GM12878 (cell line): Measurements from ENCODE around the gene DISP2. TPM values are rescaled to one million over a fixed set of nuclear protein-coding genes. Genes with fewer than 3 reads are reported as not detected.

ENCODE experiments used
- ATAC-seq: fragments of 200-7000 bp; cut with Tn5 transposase; 3 replicates; pipeline ENCODE4 v1.9.1; 2020; ENCODE audit warnings: mild to moderate bottlenecking, moderate library complexity
- BruUV-seq: library from RNA; stranded (reverse); fragments of 400-500 nt; replicated peaks from 2 replicates; lab custom pipeline; 2021; lab: Mats Ljungman, UMichigan
- CTCF ChIA-PET: fragments of 300-600 bp; sonication (Branson Sonifier 250); formaldehyde crosslinking; extraction: SDS; loops from one replicate; lab custom pipeline; 2021; ENCODE audit warnings: inconsistent platforms; lab: Yijun Ruan, JAX
- POLR2A ChIA-PET: fragments of 350-600 bp; formaldehyde crosslinking; extraction: SDS; loops from one replicate; lab custom pipeline; 2021; ENCODE audit warnings: inconsistent platforms; lab: Charles Lee
- RAD21 ChIA-PET: fragments of 300-600 bp; sonication (Branson Sonifier 250); formaldehyde crosslinking; loops from one replicate; lab custom pipeline; 2023; ENCODE audit warnings: antibody characterized with exemption; ENCODE audit not compliant: unreplicated experiment; lab: Charles Lee
- SMC1A ChIA-PET: fragments of 300-600 bp; sonication (Branson Sonifier 250); formaldehyde crosslinking; loops from one replicate; lab custom pipeline; 2023; ENCODE audit not compliant: unreplicated experiment, uncharacterized antibody; lab: Charles Lee
- DNase-seq: peaks from one replicate; pipeline ENCODE4 v3.0.0-alpha.2; 2011; ENCODE audit warnings: low read depth, low spot score
- FAIRE-seq: peaks from 3 replicates; lab custom pipeline; 2011; peaks lifted over from hg19 to GRCh38; lab: Jason Lieb, UNC
- H2AFZ ChIP-seq: 2 replicates; pipeline ENCODE4 v1.6.0; 2011; ENCODE audit warnings: low read depth, low read length, control low read depth; ENCODE audit not compliant: control insufficient read depth
- H3K27ac ChIP-seq: 2 replicates; pipeline ENCODE4 v1.5.1; 2011; ENCODE audit warnings: control low read depth; ENCODE audit not compliant: control insufficient read depth, insufficient read depth
- H3K27me3 ChIP-seq, 2 experiments: replicated peaks in 1 of 2; 2 replicates each; pipeline versions ENCODE4 v1.6.0 to v1.6.1; 2011; ENCODE audit warnings: low read length in 1 of 2; ENCODE audit not compliant: control insufficient read depth in 2 of 2, insufficient read depth in 2 of 2
- H3K36me3 ChIP-seq, 2 experiments: 2 replicates each; pipeline ENCODE4 v1.5.1; 2011; ENCODE audit warnings: low read length in 1 of 2; ENCODE audit not compliant: control insufficient read depth in 2 of 2, insufficient read depth in 2 of 2
- H3K4me1 ChIP-seq: 2 replicates; pipeline ENCODE4 v1.6.1; 2011; ENCODE audit warnings: mild to moderate bottlenecking, low read length, moderate library complexity, mixed read lengths; ENCODE audit not compliant: control insufficient read depth, insufficient read depth
- H3K4me2 ChIP-seq: 2 replicates; pipeline ENCODE4 v1.6.0; 2011; ENCODE audit warnings: control low read depth; ENCODE audit not compliant: control insufficient read depth, insufficient read depth
- H3K4me3 ChIP-seq: fragments of 200-600 bp; sonication (generic); 2 replicates; pipeline ENCODE4 v1.5.1; 2016
- H3K79me2 ChIP-seq: 2 replicates; pipeline ENCODE4 v1.6.0; 2011; ENCODE audit warnings: low read length; ENCODE audit not compliant: control insufficient read depth, insufficient read depth
- H3K9ac ChIP-seq: 2 replicates; pipeline ENCODE4 v1.8.0; 2011; ENCODE audit warnings: low read length, control low read depth, mixed read lengths; ENCODE audit not compliant: control insufficient read depth, insufficient read depth
- H3K9me3 ChIP-seq: replicated peaks from 3 replicates; pipeline ENCODE4 v1.5.1; 2011; ENCODE audit warnings: mild to moderate bottlenecking, low read length; ENCODE audit not compliant: control insufficient read depth, insufficient read depth
- H4K20me1 ChIP-seq: 2 replicates; pipeline ENCODE4 v1.6.0; 2011; ENCODE audit not compliant: control insufficient read depth, insufficient read depth
- BMI1 ChIP-seq: fragments of 450-650 bp; IDR thresholded peaks from 2 replicates; pipeline ENCODE4 v1.6.1; 2016; ENCODE audit warnings: mild to moderate bottlenecking, moderate library complexity, borderline replicate concordance
- CBX3 ChIP-seq: fragments of 200-600 bp; sonication (generic); IDR thresholded peaks from 2 replicates; pipeline ENCODE4 v1.6.1; 2016; ENCODE audit warnings: low read depth, borderline replicate concordance
- CEBPB ChIP-seq, 2 experiments: fragments of 150-350 bp in 1 of 2; IDR thresholded peaks; 2 replicates each; pipeline ENCODE4 v1.6.1; 2012 to 2014; ENCODE audit warnings: low read depth in 2 of 2, low read length in 2 of 2, borderline replicate concordance in 1 of 2, inconsistent platforms in 1 of 2
- CHD1 ChIP-seq: IDR thresholded peaks from 2 replicates; pipeline ENCODE4 v1.6.1; 2012; ENCODE audit warnings: low read depth, low read length, improper control_type of control experiment
- CHD4 ChIP-seq: fragments of 200-600 bp; sonication (generic); IDR thresholded peaks from 2 replicates; pipeline ENCODE4 v1.6.1; 2016; ENCODE audit warnings: mild to moderate bottlenecking
- IKZF1 ChIP-seq: fragments of 450-650 bp; conservative IDR thresholded peaks from 2 replicates; pipeline ENCODE4 v1.6.1; 2017; ENCODE audit warnings: antibody characterized with exemption, mild to moderate bottlenecking
- IRF4 ChIP-seq: IDR thresholded peaks from 2 replicates; pipeline ENCODE4 v1.6.1; 2011; ENCODE audit warnings: low read depth, low read length
- NFYB ChIP-seq: IDR thresholded peaks from 2 replicates; pipeline ENCODE4 v1.6.1; 2011; ENCODE audit warnings: low read depth, mild to moderate bottlenecking, low read length, improper control_type of control experiment, moderate library complexity; ENCODE audit not compliant: insufficient read depth
- RAD51 ChIP-seq: fragments of 450-650 bp; IDR thresholded peaks from 2 replicates; pipeline ENCODE4 v1.6.1; 2016; ENCODE audit warnings: moderate library complexity, mild to moderate bottlenecking, inconsistent platforms
- SMAD1 ChIP-seq: fragments of 450-650 bp; IDR thresholded peaks from 2 replicates; pipeline ENCODE4 v1.6.1; 2018; ENCODE audit warnings: mild to moderate bottlenecking, low read depth; ENCODE audit not compliant: partially characterized antibody
- SUZ12 ChIP-seq: fragments of 200-600 bp; sonication (generic); IDR thresholded peaks from one replicate; pipeline ENCODE4 v1.6.1; 2018; ENCODE audit warnings: antibody characterized with exemption, mild to moderate bottlenecking; ENCODE audit not compliant: unreplicated experiment
- ZBED1 ChIP-seq: IDR thresholded peaks from 2 replicates; pipeline ENCODE4 v1.6.1; 2016; ENCODE audit warnings: borderline replicate concordance
- ZBTB40 ChIP-seq: fragments of 450-650 bp; IDR thresholded peaks from 2 replicates; pipeline ENCODE4 v1.6.1; 2016; ENCODE audit warnings: mild to moderate bottlenecking, moderate library complexity, borderline replicate concordance
- ZNF207 ChIP-seq: fragments of 450-650 bp; IDR thresholded peaks from 2 replicates; pipeline ENCODE4 v1.6.1; 2014; ENCODE audit warnings: antibody characterized with exemption, mild to moderate bottlenecking, borderline replicate concordance
- ZNF24 ChIP-seq: fragments of 450-650 bp; IDR thresholded peaks from 2 replicates; pipeline ENCODE4 v1.6.1; 2017; ENCODE audit warnings: antibody characterized with exemption, mild to moderate bottlenecking
- ZNF274 ChIP-seq: IDR thresholded peaks from one replicate; pipeline ENCODE4 v1.8.0; 2011; ENCODE audit not compliant: insufficient read length, insufficient read depth
- WGBS: methylation state at CpG from one replicate; pipeline ENCODE4 v1.1.6; 2016; ENCODE audit warnings: low lambda C conversion rate; ENCODE audit not compliant: insufficient replicate concordance, insufficient coverage; ENCODE audit errors: missing lambda C conversion rate; 5-methylcytosine and 5-hydroxymethylcytosine counted together
- in situ Hi-C: fragments of 300-500 bp; cut with MboI; formaldehyde crosslinking; loops from 9 replicates; pipeline ENCODE4 v1.14.3; 2018; ENCODE audit warnings: mixed read lengths
- intact Hi-C: fragments of 100-400 bp; cut with micrococcal nuclease; formaldehyde crosslinking; loops from one replicate; pipeline ENCODE4 v1.14.2; 2022; ENCODE audit not compliant: unreplicated experiment
- polyA plus RNA-seq, 11 experiments: library from polyadenylated mRNA; depleted of rRNA in 4 of 11; unstranded in 6 of 11; stranded (reverse) in 5 of 11; fragments of >200 nt; fragmentation: Nextera tagmentation in 4 of 11; fragmentation: Illumina TruSeq in 1 of 11; extraction: Ambion mirVana in 4 of 11; extraction: Trizol in 1 of 11; gene quantifications; 1 replicate in 1 of 11; 2 replicates in 10 of 11; pipeline versions ENCODE4 v1.2.1 to v1.2.3, GENCODE V29; 2011 to 2016; ENCODE audit warnings: inconsistent platforms in 2 of 11, missing spikeins in 2 of 11, low read depth in 1 of 11
- total RNA-seq, 4 experiments: library from RNA; depleted of rRNA in 3 of 4; stranded (reverse); fragments of >200 nt in 3 of 4; fragmentation: Illumina TruSeq in 1 of 4; extraction: Trizol in 1 of 4; gene quantifications; 2 replicates each; pipeline versions ENCODE4 v1.2.1 to v1.2.3, GENCODE V29; 2013 to 2021
- TF ChIP-seq, protein P1 (sequence below): fragments of 450-650 bp; IDR thresholded peaks from 2 replicates; pipeline ENCODE4 v1.6.1; 2017; ENCODE audit warnings: antibody characterized with exemption, mild to moderate bottlenecking, moderate library complexity

Gene DISP2
- total and polyA plus RNA-seq, 10 of the 15 experiments (the other 5 are each of a cell fraction or from before 2014, with no cell fraction given) = under 0.01 to 0.20 (median 0.12) TPM; not detected in 7

- ChIA-PET POLR2A (no interaction called here), CTCF (interaction anchor here (0.8 to 13.7 kb wide), 22 partner anchors 8 to 178 kb away, joined by 3 to 336 read pairs (median 4); partner anchors contain the start of genes INAFM2, KNSTRN, PHGR1 and PLCB2)
- TF ChIP-seq SUZ12 (no peak), CBX3 (no peak), CHD4 (no peak), ZBTB40 (no peak), ZBED1 (no peak), RAD51 (no peak), ZNF274 (no peak), NFYB (no peak), IRF4 (no peak), SMAD1 (no peak), ZNF24 (no peak), CHD1 (no peak), IKZF1 (no peak), CEBPB (IDR thresholded peaks at IDR 0.05; ENCODE audit: borderline replicate concordance in 1 of 2, low read depth in 2 of 2, low read length in 2 of 2) (no peak), ZNF207 (no peak), BMI1 (no peak)
- TF ChIP-seq, protein P1, sequence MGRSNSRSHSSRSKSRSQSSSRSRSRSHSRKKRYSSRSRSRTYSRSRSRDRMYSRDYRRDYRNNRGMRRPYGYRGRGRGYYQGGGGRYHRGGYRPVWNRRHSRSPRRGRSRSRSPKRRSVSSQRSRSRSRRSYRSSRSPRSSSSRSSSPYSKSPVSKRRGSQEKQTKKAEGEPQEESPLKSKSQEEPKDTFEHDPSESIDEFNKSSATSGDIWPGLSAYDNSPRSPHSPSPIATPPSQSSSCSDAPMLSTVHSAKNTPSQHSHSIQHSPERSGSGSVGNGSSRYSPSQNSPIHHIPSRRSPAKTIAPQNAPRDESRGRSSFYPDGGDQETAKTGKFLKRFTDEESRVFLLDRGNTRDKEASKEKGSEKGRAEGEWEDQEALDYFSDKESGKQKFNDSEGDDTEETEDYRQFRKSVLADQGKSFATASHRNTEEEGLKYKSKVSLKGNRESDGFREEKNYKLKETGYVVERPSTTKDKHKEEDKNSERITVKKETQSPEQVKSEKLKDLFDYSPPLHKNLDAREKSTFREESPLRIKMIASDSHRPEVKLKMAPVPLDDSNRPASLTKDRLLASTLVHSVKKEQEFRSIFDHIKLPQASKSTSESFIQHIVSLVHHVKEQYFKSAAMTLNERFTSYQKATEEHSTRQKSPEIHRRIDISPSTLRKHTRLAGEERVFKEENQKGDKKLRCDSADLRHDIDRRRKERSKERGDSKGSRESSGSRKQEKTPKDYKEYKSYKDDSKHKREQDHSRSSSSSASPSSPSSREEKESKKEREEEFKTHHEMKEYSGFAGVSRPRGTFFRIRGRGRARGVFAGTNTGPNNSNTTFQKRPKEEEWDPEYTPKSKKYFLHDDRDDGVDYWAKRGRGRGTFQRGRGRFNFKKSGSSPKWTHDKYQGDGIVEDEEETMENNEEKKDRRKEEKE = no peak
These were observed 15.4 kb upstream of the DISP2 start for GRCh38 chr15:40342416-40343320.

More at GRCh38 chr15:40342416-40343320, 15.4 kb upstream of the DISP2 start:
- Histone ChIP-seq H3K9me3 (no peaks in the 10 kb centered on the region), H2AFZ (no peak overlapping the region), H3K9ac (no peak overlapping the region), H4K20me1 (no peaks in the 10 kb centered on the region), H3K4me2 (no peak overlapping the region), H3K79me2 (no peaks in the 10 kb centered on the region), H3K36me3 (no peaks in the 10 kb centered on the region), H3K27ac (no peak overlapping the region), H3K27me3 (no peaks in the 10 kb centered on the region; a peak in 1 of 4 replicates), H3K4me1 (no peaks in the 10 kb centered on the region), H3K4me3 (no peak overlapping the region)
- intact Hi-C loops = loop anchor here (10.0 kb wide), 1 partner anchor 162 kb away; no protein-coding TSS in a partner anchor
- SMC1A ChIA-PET = interaction anchor here (0.7 to 1.5 kb wide), 4 partner anchors 23 to 80 kb away, joined by 3 read pairs; no protein-coding TSS in a partner anchor
- no peak for DNase-seq
- ATAC-seq = no peak
- in situ Hi-C loops = no loop called here
- RAD21 ChIA-PET = interaction anchor here (0.6 to 3.4 kb wide), 5 partner anchors 63 to 162 kb away, joined by 3 to 17 read pairs (median 4); partner anchors contain the start of gene IVD
- BruUV-seq = no TSS peak
- 19% methylated on average over 7 of the region's 7 CpGs for WGBS
- no peak for FAIRE-seq
